T-helper 2 cell treated with Interferon-gamma antibody and Interleukin-4, amounts not matched to agents 5 μg/mL and 100 μg/mL, for 36 hours (primary cell): Measurements from ENCODE around the gene TCERG1.

Experiments
- DNase-seq: peaks from one replicate; pipeline ENCODE4 v3.0.0; 2021; ENCODE audit warnings: low spot score
- H3K27ac Mint-ChIP-seq: one replicate; pipeline ENCODE4 v1.8.0; 2021; ENCODE audit warnings: mild to moderate bottlenecking, mixed read lengths
- H3K27me3 Mint-ChIP-seq: one replicate; pipeline ENCODE4 v1.8.0; 2021; ENCODE audit warnings: low read depth, mixed read lengths
- H3K36me3 Mint-ChIP-seq: one replicate; pipeline ENCODE4 v1.8.0; 2021; ENCODE audit warnings: low read depth, mixed read lengths
- H3K4me1 Mint-ChIP-seq: one replicate; pipeline ENCODE4 v1.8.0; 2021; ENCODE audit warnings: low read depth, mixed read lengths
- H3K4me3 Mint-ChIP-seq: one replicate; pipeline ENCODE4 v1.8.0; 2022; ENCODE audit warnings: mild to moderate bottlenecking, moderate library complexity, mixed read lengths
- H3K9me3 Mint-ChIP-seq: one replicate; pipeline ENCODE4 v1.8.0; 2021; ENCODE audit warnings: mixed read lengths

The TCERG1 gene

DNA sequence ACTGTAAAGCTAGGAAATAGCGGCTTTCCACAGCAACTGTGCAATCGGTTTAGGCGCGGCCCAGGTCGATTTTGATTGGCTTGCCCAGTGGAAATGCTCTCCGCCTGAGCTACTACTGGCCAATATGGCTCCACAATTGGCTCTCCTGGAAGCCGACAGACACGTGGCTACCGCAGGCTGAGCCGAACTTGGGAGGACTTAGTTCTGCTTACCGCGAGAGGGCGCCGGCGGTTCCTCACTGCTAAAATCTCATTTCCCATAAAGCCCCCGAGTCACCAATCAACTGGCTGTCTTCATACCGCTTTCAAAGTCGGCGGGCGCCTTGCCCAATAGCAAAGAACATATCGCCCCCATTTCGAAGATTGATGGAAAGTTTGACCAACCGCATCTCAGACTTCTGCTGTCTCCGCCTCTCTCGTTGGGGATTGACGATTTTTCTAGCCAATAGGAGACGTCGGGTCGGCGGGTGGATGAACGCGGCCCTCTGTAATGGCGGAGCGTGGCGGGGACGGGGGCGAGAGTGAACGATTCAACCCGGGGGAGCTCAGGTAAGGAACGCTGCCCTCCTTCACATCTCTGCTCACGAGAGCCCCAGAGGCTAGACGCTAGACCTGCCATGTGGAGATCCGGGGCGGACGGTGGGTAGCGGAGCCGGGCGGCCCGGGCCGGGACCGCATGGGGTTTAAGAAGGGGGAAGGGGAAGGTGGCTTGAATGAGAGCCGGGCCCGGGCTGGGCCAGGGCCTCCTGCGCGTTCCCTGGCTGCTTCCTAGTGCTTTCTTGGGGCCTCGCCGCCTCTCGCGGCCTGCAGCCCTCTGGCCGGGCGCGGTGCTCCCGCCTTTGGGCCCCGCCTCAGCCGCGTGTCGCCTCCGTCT lies at the start of gene TCERG1:
Gene TCERG1, plus strand, starts transcription at position 473 of the 873 bp plus-strand sequence. Its CDS starts 17 bp downstream, at position 490.
- Mint-ChIP-seq H3K4me3 (peak within 1 kb of the TSS; percentile 98), H3K4me1 (peaks cover 29% of the 10 kb centered on the region), H3K9me3 (no peaks in the 10 kb centered on the region), H3K27ac (peak within 1 kb of the TSS; percentile 99), H3K27me3 (peaks cover 4% of the 10 kb centered on the region), H3K36me3 (peaks cover 11% of the 10 kb centered on the region)
- peak; percentile 96 for DNase-seq

DNA sequence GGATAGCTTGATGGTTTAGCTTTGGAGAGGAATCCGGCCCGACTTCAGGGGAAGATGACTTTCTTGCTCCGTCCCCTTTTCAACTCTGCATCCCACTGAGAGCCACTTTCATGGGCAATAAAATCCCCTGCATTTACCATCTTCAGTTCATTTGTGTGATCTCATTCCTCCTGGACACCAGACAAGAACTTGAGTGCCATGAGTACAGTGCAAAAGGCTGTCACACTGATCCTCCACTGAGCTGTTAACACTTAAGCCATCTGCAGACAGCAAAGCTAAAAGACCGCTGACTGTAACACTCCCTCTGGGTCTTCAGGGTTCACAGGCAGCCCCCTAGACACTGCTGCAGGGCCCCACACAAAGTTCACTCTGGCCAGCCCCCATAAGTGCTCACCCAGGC lies 48.3 kb upstream of the TCERG1 start:
- H3K36me3 Mint-ChIP-seq = no peaks in the 10 kb centered on the region
- H3K27me3 Mint-ChIP-seq = peaks cover 23% of the 10 kb centered on the region
- H3K27ac Mint-ChIP-seq = no peak overlapping the region
- no peak for DNase-seq
- H3K4me1 Mint-ChIP-seq = peaks cover 5% of the 10 kb centered on the region
- H3K4me3 Mint-ChIP-seq = no peak overlapping the region
- H3K9me3 Mint-ChIP-seq = no peaks in the 10 kb centered on the region

DNA sequence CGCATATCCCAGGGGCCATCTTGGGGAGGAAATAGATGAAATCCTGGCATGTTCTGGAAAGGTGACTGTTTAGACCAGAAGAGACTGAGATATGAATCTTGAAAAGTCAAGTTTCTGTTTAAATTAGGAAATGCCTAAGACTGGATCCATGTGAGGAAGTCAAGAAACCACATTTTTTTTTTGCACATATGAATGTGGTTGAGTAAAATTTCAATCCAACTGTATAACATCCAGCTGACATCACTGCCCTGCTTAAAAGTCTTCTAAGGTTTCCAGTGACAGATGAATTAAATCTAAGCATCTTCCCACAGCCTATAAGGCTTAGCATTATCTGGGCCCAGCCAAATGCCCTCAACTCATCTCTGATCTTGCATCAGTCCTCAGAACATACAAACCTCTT lies 47.7 kb upstream of the TCERG1 start:
- H3K4me1 Mint-ChIP-seq = peaks cover 5% of the 10 kb centered on the region
- no peak overlapping the region for H3K27ac Mint-ChIP-seq
- H3K36me3 Mint-ChIP-seq = no peaks in the 10 kb centered on the region
- DNase-seq = no peak
- no peak overlapping the region for H3K4me3 Mint-ChIP-seq
- H3K27me3 Mint-ChIP-seq = peaks cover 23% of the 10 kb centered on the region
- no peaks in the 10 kb centered on the region for H3K9me3 Mint-ChIP-seq

DNA sequence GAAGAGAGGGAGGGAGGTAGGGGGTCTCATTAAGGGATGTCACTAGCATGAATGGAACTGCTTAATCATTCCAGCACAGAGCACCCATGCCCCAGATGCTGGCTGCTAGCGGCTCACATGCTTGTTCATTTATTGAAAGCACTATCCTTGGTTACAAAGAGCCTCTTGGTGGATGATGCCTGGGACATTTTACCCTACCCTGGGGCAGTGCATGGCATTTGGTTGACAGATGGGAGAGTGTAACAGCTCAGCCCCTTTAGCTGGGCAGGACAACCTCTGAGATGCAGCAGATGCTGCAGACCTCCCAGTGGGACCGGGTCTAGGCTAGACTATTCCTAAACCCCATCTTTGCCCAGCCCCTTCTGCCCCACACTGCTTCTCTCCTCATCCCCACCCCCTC lies 46.9 kb upstream of the TCERG1 start:
- no peak overlapping the region for H3K4me3 Mint-ChIP-seq
- H3K9me3 Mint-ChIP-seq = no peaks in the 10 kb centered on the region
- no peaks in the 10 kb centered on the region for H3K36me3 Mint-ChIP-seq
- peaks cover 5% of the 10 kb centered on the region for H3K4me1 Mint-ChIP-seq
- peaks cover 23% of the 10 kb centered on the region for H3K27me3 Mint-ChIP-seq
- DNase-seq = no peak
- H3K27ac Mint-ChIP-seq = no peak overlapping the region

DNA sequence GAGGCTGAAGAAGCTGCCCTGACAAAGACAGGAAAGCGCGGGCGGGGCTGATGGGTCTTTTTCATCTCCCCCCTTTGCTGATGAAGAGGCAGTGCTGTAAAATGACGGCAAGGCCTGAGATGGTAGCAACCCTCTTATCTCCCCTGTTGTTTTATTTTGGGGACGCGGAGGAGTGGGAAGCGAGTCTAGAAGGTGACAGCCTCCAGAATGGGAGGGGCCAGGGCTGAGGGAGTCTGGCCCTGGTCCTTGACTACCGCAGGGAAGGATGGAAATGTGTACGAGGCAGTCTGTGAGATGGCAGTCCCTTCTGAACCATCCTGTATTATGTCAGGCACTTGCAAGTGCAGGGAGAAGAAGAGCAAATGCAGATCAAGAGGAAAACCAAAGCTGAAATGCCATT lies 46.1 kb upstream of the TCERG1 start:
- Mint-ChIP-seq H3K4me1 (peaks cover 5% of the 10 kb centered on the region), H3K27ac (no peak overlapping the region), H3K4me3 (no peak overlapping the region), H3K36me3 (no peaks in the 10 kb centered on the region), H3K9me3 (no peaks in the 10 kb centered on the region), H3K27me3 (peaks cover 23% of the 10 kb centered on the region)
- DNase-seq = no peak

DNA sequence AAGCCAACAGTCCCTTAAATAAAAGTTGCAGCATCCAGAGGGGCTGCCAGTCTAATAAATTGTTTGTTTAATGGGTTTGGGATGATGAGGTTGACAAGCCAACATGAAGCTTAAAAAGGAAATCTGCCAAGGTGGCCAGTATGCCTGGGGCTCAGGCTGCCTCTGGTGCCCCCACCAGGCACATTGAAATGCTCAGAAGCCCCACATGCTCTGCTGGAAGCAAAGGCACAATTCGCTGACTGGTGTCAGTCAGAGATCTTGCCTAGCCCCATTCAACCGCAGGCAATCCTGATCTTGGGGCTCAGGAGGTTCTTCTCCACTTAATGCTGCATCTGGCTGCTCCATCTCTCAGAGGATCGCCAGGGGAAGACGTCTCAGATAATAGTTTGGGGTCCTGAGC lies 44.2 kb upstream of the TCERG1 start:
- Mint-ChIP-seq H3K36me3 (no peaks in the 10 kb centered on the region), H3K4me1 (peaks cover 5% of the 10 kb centered on the region), H3K9me3 (no peaks in the 10 kb centered on the region), H3K4me3 (no peak overlapping the region), H3K27ac (no peak overlapping the region), H3K27me3 (peaks cover 20% of the 10 kb centered on the region)
- no peak for DNase-seq

DNA sequence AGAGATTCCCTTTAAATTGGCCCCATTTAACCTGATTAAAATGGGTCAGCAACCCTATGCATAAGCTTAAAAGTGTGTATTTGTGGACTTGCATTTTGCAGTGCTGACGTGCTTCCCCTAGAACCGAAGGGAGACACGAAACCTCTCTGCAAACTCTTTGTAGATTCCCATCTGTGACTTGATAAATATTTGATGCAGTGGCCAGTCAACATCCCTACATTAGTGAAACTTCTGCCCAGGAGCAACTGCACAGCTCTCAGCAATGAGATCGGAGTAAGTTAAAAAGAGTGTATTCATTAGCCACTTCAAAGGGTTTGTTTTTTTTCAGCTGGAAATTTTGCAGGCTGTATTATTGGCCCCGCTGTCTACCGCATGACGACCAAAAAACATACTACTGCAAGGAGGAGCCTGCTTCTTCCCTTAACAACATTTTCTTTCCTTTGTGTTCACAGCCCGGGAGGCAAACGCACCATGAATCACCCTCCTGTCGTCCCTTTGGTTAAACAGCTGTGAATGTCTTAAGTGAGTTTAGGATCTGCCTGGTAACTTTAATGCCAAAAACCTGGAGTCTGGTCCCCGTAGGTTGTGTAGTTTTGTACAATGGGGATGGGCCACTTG lies 38.0 kb upstream of the TCERG1 start:
- H3K27me3 Mint-ChIP-seq = peaks cover 6% of the 10 kb centered on the region
- H3K4me3 Mint-ChIP-seq = no peak overlapping the region
- H3K36me3 Mint-ChIP-seq = no peaks in the 10 kb centered on the region
- no peaks in the 10 kb centered on the region for H3K4me1 Mint-ChIP-seq
- DNase-seq = no peak
- H3K9me3 Mint-ChIP-seq = no peaks in the 10 kb centered on the region
- H3K27ac Mint-ChIP-seq = no peak overlapping the region

DNA sequence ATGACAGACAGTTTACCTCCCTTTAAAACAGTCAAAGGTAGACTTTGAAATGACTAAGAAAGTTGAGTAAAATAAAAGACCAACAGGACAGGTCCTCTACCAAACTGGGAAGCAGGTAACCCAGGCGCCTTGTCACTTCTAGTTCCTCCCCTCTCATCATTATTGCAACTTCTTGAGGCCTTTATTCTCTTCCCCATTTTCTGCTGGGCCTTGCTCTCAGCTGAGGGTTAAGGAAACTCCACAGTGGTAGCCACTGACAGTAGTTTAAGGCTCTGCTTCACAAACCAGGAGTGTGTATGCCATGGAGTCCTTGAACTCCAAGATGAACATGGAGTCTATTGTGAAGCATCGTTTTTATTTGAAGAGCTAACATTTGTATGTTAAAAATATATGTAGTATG lies 36.9 kb upstream of the TCERG1 start:
- no peak for DNase-seq
- no peak overlapping the region for H3K4me3 Mint-ChIP-seq
- peaks cover 6% of the 10 kb centered on the region for H3K27me3 Mint-ChIP-seq
- no peaks in the 10 kb centered on the region for H3K36me3 Mint-ChIP-seq
- H3K4me1 Mint-ChIP-seq = no peaks in the 10 kb centered on the region
- no peak overlapping the region for H3K27ac Mint-ChIP-seq
- H3K9me3 Mint-ChIP-seq = no peaks in the 10 kb centered on the region

DNA sequence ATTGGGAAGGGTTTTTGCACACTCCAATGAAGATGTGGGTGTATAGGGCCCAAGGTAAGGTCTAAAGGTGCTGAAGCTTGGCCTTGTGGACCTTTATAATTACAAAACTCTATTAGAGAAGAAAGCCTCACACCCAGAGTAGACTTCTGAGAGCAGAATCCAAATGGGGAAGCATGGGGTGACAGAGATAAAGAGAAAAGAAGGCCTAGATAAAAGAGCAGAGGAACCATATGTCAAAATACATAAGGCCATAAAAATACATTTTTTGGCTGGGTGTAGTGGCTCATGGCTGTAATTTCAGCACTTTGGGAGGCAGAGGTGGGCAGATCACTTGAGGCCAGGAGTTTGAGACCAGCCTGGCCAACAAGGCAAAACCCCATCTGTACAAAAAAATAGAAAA lies 27.4 kb upstream of the TCERG1 start:
- no peak for DNase-seq
- H3K36me3 Mint-ChIP-seq = no peaks in the 10 kb centered on the region
- H3K4me3 Mint-ChIP-seq = no peak overlapping the region
- no peak overlapping the region for H3K27ac Mint-ChIP-seq
- peaks cover 17% of the 10 kb centered on the region for H3K27me3 Mint-ChIP-seq
- H3K9me3 Mint-ChIP-seq = no peaks in the 10 kb centered on the region
- H3K4me1 Mint-ChIP-seq = no peaks in the 10 kb centered on the region

DNA sequence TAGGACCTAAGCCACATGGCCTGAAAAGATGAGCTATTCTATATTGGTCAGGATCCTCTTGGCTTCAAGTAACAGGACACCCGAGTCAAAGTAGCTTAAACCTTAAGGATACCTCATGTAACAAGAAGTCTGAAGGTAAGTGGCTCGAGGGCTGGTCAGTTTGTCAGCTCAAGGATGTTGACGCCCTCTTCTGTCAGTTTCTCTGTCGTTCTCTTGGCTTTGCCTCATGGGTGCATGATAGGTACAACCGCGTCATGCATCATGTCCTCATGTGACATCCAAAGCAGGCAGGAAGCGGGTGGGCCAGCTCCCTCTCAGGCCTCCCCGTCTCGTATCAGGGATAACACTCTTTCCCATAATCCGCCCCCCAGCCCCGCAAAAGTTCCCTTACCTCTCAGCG lies 22.1 kb upstream of the TCERG1 start:
- peaks cover 3% of the 10 kb centered on the region for H3K4me1 Mint-ChIP-seq
- H3K27ac Mint-ChIP-seq = no peak overlapping the region
- no peak overlapping the region for H3K4me3 Mint-ChIP-seq
- H3K9me3 Mint-ChIP-seq = no peaks in the 10 kb centered on the region
- no peak for DNase-seq
- H3K36me3 Mint-ChIP-seq = no peaks in the 10 kb centered on the region
- H3K27me3 Mint-ChIP-seq = peaks cover 15% of the 10 kb centered on the region

DNA sequence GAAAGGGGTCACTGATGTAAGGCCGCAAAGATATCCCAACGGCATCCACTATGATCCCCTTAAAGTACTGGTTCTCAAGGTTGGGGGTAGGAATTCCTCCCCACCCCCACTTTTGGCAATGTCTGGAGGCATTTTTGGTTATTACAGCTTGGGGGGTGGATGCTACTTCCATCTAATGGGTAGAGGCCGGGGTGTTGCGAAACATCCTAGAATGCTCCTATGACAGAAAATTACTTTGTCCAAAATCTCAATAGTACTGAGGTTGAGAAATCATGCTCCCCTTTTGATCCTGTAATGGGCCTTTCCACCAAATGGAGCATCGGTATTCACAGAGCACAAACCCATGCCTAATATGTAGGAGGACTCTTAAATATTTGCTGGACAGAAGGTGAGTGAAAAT lies 20.8 kb upstream of the TCERG1 start:
- Mint-ChIP-seq H3K27ac (no peak overlapping the region), H3K27me3 (peaks cover 13% of the 10 kb centered on the region), H3K36me3 (no peaks in the 10 kb centered on the region), H3K4me1 (peaks cover 3% of the 10 kb centered on the region), H3K4me3 (no peak overlapping the region), H3K9me3 (no peaks in the 10 kb centered on the region)
- no peak for DNase-seq

DNA sequence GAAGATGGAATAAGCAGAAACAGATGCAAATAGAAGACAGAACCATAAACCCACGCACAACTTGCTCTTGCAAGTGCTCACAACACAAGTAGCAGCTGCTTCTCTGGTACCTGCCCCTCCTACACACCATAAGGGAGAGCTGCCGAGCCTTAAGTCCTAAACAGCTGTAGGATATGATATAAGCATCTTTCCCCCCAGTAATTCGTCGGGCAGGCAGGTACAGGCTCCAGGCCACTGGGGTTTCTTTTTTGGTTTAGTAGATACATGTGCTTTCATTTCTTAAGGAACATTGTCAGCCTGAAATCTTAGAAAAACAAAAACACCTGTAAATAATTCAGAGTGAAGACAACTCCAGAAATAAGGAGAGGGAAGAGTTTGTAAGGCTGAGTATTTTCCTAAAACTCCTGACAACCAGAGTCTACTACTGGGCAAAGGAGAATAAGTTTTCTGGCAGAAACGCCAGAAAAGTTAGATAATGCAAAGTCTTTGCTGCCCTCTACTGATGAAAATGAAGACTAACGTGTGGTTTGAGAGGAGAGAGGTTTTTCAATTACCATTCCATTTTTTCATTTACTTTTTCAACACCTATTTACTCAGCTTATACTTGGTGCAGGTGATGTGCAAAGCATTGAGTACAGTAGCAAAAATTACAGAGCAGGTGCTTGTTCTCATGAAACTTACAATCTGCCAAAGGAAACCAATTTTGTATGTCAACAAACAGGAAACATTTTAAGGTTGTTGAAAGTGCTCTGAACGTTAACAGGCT lies 20.1 kb upstream of the TCERG1 start:
- Mint-ChIP-seq H3K9me3 (no peaks in the 10 kb centered on the region), H3K4me3 (no peak overlapping the region), H3K4me1 (peaks cover 3% of the 10 kb centered on the region), H3K27me3 (peaks cover 16% of the 10 kb centered on the region), H3K27ac (no peak overlapping the region), H3K36me3 (no peaks in the 10 kb centered on the region)
- no peak for DNase-seq

DNA sequence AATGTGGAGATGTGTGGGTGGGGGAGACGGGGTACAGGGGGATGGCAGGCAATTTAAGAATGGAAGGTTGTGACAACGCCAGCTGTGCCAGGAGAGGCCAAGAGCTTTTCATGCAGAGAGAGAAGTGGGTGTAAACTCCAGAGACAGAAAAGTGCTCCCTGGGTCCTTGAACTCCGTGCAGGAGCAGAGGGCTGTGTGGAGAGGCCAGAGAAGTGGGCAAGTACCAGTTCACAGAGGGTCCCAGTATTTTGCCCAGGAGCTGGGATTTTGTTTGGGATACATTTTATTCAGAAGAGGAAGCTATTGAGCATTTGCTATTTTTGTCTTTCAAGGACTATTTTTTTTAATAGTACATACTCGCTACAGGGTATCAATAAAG lies 19.5 kb upstream of the TCERG1 start:
- no peak for DNase-seq
- H3K36me3 Mint-ChIP-seq = no peaks in the 10 kb centered on the region
- peaks cover 21% of the 10 kb centered on the region for H3K27me3 Mint-ChIP-seq
- no peaks in the 10 kb centered on the region for H3K9me3 Mint-ChIP-seq
- no peak overlapping the region for H3K27ac Mint-ChIP-seq
- no peak overlapping the region for H3K4me3 Mint-ChIP-seq
- H3K4me1 Mint-ChIP-seq = peaks cover 3% of the 10 kb centered on the region

DNA sequence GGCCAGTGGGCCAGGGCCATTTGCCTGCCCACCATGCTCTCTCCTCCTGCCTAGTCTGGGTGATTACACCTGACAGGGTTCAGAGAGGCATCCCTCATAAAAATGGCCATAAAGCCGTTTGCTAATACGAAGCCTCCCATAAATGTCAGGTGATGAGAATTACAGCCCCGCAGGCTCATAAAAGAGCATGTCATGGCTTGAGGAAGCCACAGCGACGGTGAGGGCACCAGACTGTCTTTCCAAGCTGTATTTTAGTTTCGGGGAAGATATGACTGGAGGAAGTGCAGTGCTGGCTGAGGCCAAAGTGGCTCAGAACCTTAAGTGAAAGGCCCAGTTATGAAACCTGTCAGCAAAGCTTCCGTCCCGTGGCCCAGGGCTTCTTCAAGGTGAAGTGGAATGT lies 18.5 kb upstream of the TCERG1 start:
- H3K36me3 Mint-ChIP-seq = no peaks in the 10 kb centered on the region
- H3K27ac Mint-ChIP-seq = no peak overlapping the region
- no peaks in the 10 kb centered on the region for H3K9me3 Mint-ChIP-seq
- no peak overlapping the region for H3K4me3 Mint-ChIP-seq
- H3K27me3 Mint-ChIP-seq = peaks cover 23% of the 10 kb centered on the region
- DNase-seq = no peak
- H3K4me1 Mint-ChIP-seq = peaks cover 3% of the 10 kb centered on the region
